Ishikawa (cell line): Measurements from ENCODE around the gene CAMTA1.

Source experiments
- CEBPB ChIP-seq: IDR thresholded peaks from 2 replicates; pipeline ENCODE4 v1.6.1; 2012
- CREB1 ChIP-seq: IDR thresholded peaks from 2 replicates; pipeline ENCODE4 v1.6.1; 2012; ENCODE audit warnings: low read depth
- EGR1 ChIP-seq: IDR thresholded peaks from 2 replicates; pipeline ENCODE4 v1.6.1; 2012
- EP300 ChIP-seq: IDR thresholded peaks from 2 replicates; pipeline ENCODE4 v1.6.1; 2012; ENCODE audit warnings: borderline replicate concordance
- FOXM1 ChIP-seq: IDR thresholded peaks from 2 replicates; pipeline ENCODE4 v1.6.1; 2012; ENCODE audit warnings: low read depth, borderline replicate concordance
- NFIC ChIP-seq: IDR thresholded peaks from 2 replicates; pipeline ENCODE4 v1.6.1; 2012
- RAD21 ChIP-seq: IDR thresholded peaks from 2 replicates; pipeline ENCODE4 v1.6.1; 2012; ENCODE audit warnings: low read depth
- REST ChIP-seq: IDR thresholded peaks from 2 replicates; pipeline ENCODE4 v1.6.1; 2012; ENCODE audit warnings: low read depth, mild to moderate bottlenecking
- TAF1 ChIP-seq: IDR thresholded peaks from 2 replicates; pipeline ENCODE4 v1.6.1; 2012; ENCODE audit warnings: low read depth, mild to moderate bottlenecking
- TCF12 ChIP-seq: IDR thresholded peaks from 2 replicates; pipeline ENCODE4 v1.6.1; 2012; ENCODE audit warnings: low read depth
- TEAD4 ChIP-seq: IDR thresholded peaks from 2 replicates; pipeline ENCODE4 v1.6.1; 2012
- USF1 ChIP-seq: IDR thresholded peaks from 2 replicates; pipeline ENCODE4 v1.6.1; 2012
- YY1 ChIP-seq: IDR thresholded peaks from 2 replicates; pipeline ENCODE4 v1.6.1; 2012; ENCODE audit warnings: low read depth
- ZBTB7A ChIP-seq: IDR thresholded peaks from 2 replicates; pipeline ENCODE4 v1.6.1; 2012; ENCODE audit warnings: low read depth
- TF ChIP-seq, protein P1 (sequence below): IDR thresholded peaks from 2 replicates; pipeline ENCODE4 v1.6.1; 2012

The CAMTA1 gene

GRCh38 chr1:7614576-7615074 lies 829.4 kb downstream of the CAMTA1 start:
- TF ChIP-seq EP300, result no peak
- TF ChIP-seq CREB1, result no peak
- no peak for TF ChIP-seq TEAD4
- TF ChIP-seq CEBPB, result no peak
- TF ChIP-seq TCF12, result no peak
- TF ChIP-seq RAD21, result no peak
- TF ChIP-seq, protein P1, sequence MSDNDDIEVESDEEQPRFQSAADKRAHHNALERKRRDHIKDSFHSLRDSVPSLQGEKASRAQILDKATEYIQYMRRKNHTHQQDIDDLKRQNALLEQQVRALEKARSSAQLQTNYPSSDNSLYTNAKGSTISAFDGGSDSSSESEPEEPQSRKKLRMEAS, result no peak
- no peak for TF ChIP-seq NFIC
- TF ChIP-seq FOXM1, result no peak
- no peak for TF ChIP-seq YY1
- no peak for TF ChIP-seq ZBTB7A
- no peak for TF ChIP-seq REST
- no peak for TF ChIP-seq USF1
- no peak for TF ChIP-seq TAF1

GRCh38 chr1:7615138-7615537 lies 829.9 kb downstream of the CAMTA1 start:
- TF ChIP-seq TEAD4, result no peak
- no peak for TF ChIP-seq NFIC
- TF ChIP-seq FOXM1, result no peak
- TF ChIP-seq, protein P1, result no peak
- TF ChIP-seq RAD21, result no peak
- no peak for TF ChIP-seq ZBTB7A
- TF ChIP-seq USF1, result no peak
- no peak for TF ChIP-seq EP300
- no peak for TF ChIP-seq TCF12
- TF ChIP-seq REST, result no peak
- no peak for TF ChIP-seq YY1
- TF ChIP-seq CEBPB, result no peak

GRCh38 chr1:7616076-7616832 lies 831.0 kb downstream of the CAMTA1 start:
- peak; percentile 95 for TF ChIP-seq REST
- TF ChIP-seq EGR1, result no peak
- no peak for TF ChIP-seq ZBTB7A

DNA sequence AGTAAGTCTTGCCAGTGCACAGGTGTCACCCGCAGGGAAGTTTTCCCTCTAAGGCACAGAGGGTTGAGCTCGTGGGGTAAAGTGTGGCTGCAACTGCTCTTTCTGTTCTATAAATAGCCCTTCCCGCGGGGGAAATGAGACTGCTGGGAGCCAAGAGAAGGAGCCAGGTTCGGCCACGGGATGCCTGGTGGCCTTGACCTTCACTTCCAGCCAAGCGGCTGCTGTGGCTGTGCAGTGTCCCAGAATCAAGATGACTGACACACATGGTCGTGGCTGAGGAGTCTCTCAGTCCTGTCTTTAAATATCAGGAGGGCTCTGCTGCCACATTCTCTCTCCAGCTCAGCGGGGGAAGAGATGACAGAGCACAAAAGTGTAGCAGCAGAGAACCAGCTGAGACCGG lies 831.7 kb downstream of the CAMTA1 start:
- no peak for TF ChIP-seq ZBTB7A
- TF ChIP-seq TEAD4, result no peak
- no peak for TF ChIP-seq YY1
- no peak for TF ChIP-seq USF1
- no peak for TF ChIP-seq EP300
- no peak for TF ChIP-seq REST
- no peak for TF ChIP-seq NFIC
- no peak for TF ChIP-seq EGR1
